ENCODE data around the gene CTH.

The CTH gene

GRCh38 chr1:70487910-70488665 lies 77.0 kb downstream of the CTH start:
- peak; percentile 24 for DNase-seq (ENCODE audit: low read depth)
- peak; percentile 93 for TF ChIP-seq CTCF (conservative IDR thresholded peaks at IDR 0.05; ENCODE audit: low read depth, low read length)
- no peak overlapping the region for H3K4me3 ChIP-seq (ENCODE audit: low read length)

All from retinal pigment epithelial cell (primary cell).